Osteoblast (primary cell): ENCODE results near the gene TMEM52. TPM values are rescaled to one million over a fixed set of nuclear protein-coding genes. Genes with fewer than 3 reads are reported as not detected.

Source experiments
- DNase-seq: peaks from one replicate; pipeline ENCODE4 v3.0.0; 2011; ENCODE audit warnings: low spot score, mixed read lengths; ENCODE audit not compliant: insufficient read length; ENCODE audit errors: missing footprints
- H2AFZ ChIP-seq: 2 replicates; pipeline ENCODE4 v1.6.0; 2011; ENCODE audit warnings: mild to moderate bottlenecking, low read length
- H3K27ac ChIP-seq: 2 replicates; pipeline ENCODE4 v1.5.1; 2011; ENCODE audit warnings: mild to moderate bottlenecking, low read depth, low read length, moderate library complexity
- H3K27me3 ChIP-seq: 2 replicates; pipeline ENCODE4 v1.6.0; 2012; ENCODE audit warnings: mild to moderate bottlenecking, control low read depth, inconsistent platforms, low read length, moderate library complexity; ENCODE audit not compliant: insufficient read depth
- H3K36me3 ChIP-seq: 2 replicates; pipeline ENCODE4 v1.5.1; 2011; ENCODE audit warnings: mild to moderate bottlenecking, low read length, control low read depth, moderate library complexity; ENCODE audit not compliant: insufficient read depth
- H3K4me1 ChIP-seq: 2 replicates; pipeline ENCODE4 v1.5.1; 2011; ENCODE audit warnings: mild to moderate bottlenecking, low read length, control low read depth, moderate library complexity; ENCODE audit not compliant: insufficient read depth
- H3K4me2 ChIP-seq: 2 replicates; pipeline ENCODE4 v1.6.0; 2011; ENCODE audit warnings: mild to moderate bottlenecking, low read length; ENCODE audit not compliant: insufficient read depth
- H3K4me3 ChIP-seq: fragments of 200-600 bp; sonication (generic); 3 replicates; pipeline ENCODE4 v1.5.1; 2012; ENCODE audit warnings: mild to moderate bottlenecking, low read length, inconsistent platforms; ENCODE audit not compliant: insufficient read depth
- H3K79me2 ChIP-seq: 2 replicates; pipeline ENCODE4 v1.6.0; 2012; ENCODE audit warnings: mild to moderate bottlenecking, low read length, control low read depth, inconsistent platforms; ENCODE audit not compliant: insufficient read depth
- H3K9me3 ChIP-seq: 2 replicates; pipeline ENCODE4 v1.5.1; 2011; ENCODE audit warnings: low read depth, low read length, control low read depth
- H4K20me1 ChIP-seq: 2 replicates; pipeline ENCODE4 v1.6.0; 2012; ENCODE audit warnings: mild to moderate bottlenecking, low read length, control low read depth; ENCODE audit not compliant: insufficient read depth
- total RNA-seq: library from RNA; depleted of rRNA; stranded (reverse); fragments of >200 nt; gene quantifications from 2 replicates; pipeline ENCODE4 v1.2.3, GENCODE V29; 2012
- TF ChIP-seq, protein P1 (sequence below): IDR thresholded peaks from 2 replicates; pipeline ENCODE4 v1.5.1; 2011; ENCODE audit warnings: mild to moderate bottlenecking, low read depth, low read length, moderate library complexity; ENCODE audit errors: extremely low read depth

TMEM52 gene
- total RNA-seq, 1 donor = not detected

DNA sequence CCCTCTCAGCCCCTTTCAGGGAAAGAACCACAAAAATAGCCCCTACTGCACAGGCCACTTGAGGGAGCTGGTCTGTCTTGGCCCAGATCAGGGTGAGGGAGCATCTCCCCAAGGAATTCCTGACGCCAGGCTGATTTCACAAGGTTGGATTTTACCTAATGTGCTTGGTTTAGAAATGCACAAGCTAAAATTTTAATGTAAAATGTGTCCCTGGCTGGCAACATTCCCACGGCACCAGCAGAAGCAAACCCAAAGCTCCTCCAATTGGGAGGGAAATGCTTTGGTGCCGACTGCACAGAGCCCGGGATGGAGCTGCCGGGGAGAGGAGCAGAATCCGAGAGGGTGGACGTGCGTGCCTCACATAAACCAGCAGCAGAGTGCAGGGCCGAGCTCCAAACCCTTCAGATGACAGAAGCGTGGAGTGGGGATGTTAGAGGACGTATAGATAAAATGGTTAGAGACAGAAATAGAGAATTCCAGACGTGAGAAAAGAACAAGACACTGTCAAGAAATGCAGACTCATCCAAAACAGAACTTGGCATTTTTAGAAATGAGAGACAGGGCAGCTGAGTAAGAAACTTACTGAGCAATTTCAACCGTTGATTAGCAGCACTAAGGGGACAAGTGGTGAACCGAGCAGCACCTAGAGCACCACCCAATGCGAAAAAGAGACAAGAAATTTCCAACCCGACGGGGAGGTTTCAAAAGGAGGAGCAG is 41.6 kb upstream of the TMEM52 start:
- Histone ChIP-seq H3K4me1 (no peaks in the 10 kb centered on the region), H3K27me3 (peaks cover 15% of the 10 kb centered on the region), H3K9me3 (no peaks in the 10 kb centered on the region), H2AFZ (no peak overlapping the region), H3K4me2 (no peak overlapping the region), H3K27ac (no peak overlapping the region), H3K4me3 (no peak overlapping the region), H3K36me3 (no peaks in the 10 kb centered on the region), H3K79me2 (no peaks in the 10 kb centered on the region), H4K20me1 (no peaks in the 10 kb centered on the region)
- DNase-seq = no peak
- TF ChIP-seq, protein P1, sequence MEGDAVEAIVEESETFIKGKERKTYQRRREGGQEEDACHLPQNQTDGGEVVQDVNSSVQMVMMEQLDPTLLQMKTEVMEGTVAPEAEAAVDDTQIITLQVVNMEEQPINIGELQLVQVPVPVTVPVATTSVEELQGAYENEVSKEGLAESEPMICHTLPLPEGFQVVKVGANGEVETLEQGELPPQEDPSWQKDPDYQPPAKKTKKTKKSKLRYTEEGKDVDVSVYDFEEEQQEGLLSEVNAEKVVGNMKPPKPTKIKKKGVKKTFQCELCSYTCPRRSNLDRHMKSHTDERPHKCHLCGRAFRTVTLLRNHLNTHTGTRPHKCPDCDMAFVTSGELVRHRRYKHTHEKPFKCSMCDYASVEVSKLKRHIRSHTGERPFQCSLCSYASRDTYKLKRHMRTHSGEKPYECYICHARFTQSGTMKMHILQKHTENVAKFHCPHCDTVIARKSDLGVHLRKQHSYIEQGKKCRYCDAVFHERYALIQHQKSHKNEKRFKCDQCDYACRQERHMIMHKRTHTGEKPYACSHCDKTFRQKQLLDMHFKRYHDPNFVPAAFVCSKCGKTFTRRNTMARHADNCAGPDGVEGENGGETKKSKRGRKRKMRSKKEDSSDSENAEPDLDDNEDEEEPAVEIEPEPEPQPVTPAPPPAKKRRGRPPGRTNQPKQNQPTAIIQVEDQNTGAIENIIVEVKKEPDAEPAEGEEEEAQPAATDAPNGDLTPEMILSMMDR = no peak

DNA sequence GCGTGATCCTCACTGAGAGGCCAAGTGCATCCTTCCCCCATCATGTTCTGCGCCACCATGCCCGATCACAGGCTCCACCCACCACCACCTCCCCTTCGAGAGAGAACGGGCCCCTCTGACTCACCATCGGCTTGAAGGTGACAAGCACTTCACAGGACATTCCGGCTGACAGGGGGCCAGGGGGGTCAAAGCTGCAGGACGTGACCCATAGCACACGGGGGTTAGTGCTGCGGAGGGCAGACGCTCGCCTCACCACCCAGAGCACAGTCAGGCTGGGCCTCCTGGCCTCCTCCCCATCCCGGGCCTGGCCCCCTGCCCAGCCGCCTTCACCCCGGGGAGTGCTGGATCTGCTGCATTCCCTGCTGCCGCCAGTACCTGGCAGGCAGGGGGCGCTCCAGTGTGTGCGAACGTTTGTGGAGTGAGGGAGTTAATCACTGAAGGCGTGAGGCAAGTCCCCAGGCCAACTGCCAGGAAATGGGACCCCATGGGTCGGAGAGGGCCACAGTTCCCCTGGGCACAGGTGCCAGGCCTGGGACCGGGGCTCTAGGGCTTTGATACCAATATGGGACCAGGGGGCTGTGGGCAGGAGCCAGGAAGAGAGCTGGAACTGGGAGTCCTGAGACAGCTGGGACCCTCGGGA is 40.9 kb upstream of the TMEM52 start:
- peak; percentile 98 for DNase-seq
- no peak overlapping the region for H3K4me3 ChIP-seq
- H3K27me3 ChIP-seq = peaks cover 15% of the 10 kb centered on the region
- no peaks in the 10 kb centered on the region for H3K79me2 ChIP-seq
- H3K4me1 ChIP-seq = no peaks in the 10 kb centered on the region
- no peaks in the 10 kb centered on the region for H4K20me1 ChIP-seq
- no peak overlapping the region for H3K4me2 ChIP-seq
- H3K9me3 ChIP-seq = no peaks in the 10 kb centered on the region
- no peak overlapping the region for H2AFZ ChIP-seq
- no peaks in the 10 kb centered on the region for H3K36me3 ChIP-seq
- H3K27ac ChIP-seq = no peak overlapping the region
- TF ChIP-seq, protein P1 = peak; percentile 67

GRCh38 chr1:1959459-1959839 is 40.4 kb upstream of the TMEM52 start:
- no peak overlapping the region for H3K4me3 ChIP-seq
- DNase-seq = no peak
- no peak overlapping the region for H3K27ac ChIP-seq
- no peaks in the 10 kb centered on the region for H3K4me1 ChIP-seq
- no peaks in the 10 kb centered on the region for H3K36me3 ChIP-seq
- no peaks in the 10 kb centered on the region for H4K20me1 ChIP-seq
- no peaks in the 10 kb centered on the region for H3K79me2 ChIP-seq
- H3K27me3 ChIP-seq = peaks cover 15% of the 10 kb centered on the region
- H2AFZ ChIP-seq = no peak overlapping the region
- TF ChIP-seq, protein P1 = no peak
- H3K9me3 ChIP-seq = no peaks in the 10 kb centered on the region
- H3K4me2 ChIP-seq = no peak overlapping the region

DNA sequence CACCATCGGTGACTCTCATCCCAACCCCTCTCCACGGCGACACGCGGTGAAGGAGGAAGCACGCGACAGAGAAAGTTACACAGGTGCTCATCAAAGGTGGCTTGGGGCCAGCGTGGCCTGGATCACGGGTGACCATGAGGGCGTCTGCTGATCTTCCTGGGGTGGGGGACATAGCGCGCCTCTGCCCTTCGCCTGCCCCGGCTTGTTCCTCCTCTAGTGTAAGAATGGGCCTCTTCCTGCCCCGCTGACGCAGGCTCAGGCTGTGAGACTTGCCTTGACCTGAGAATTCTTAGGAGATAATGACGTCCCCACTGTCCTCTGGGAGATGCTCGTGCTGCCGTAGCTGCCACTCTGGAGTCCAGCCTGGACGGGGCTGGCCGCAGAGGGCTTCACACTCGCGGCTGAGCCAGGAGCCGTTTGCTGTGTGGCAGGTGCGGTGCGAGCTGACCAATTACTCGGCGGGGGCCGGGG is 39.0 kb upstream of the TMEM52 start:
- Histone ChIP-seq H3K36me3 (no peaks in the 10 kb centered on the region), H3K9me3 (no peaks in the 10 kb centered on the region), H3K4me3 (no peak overlapping the region), H3K27me3 (peaks cover 15% of the 10 kb centered on the region), H3K4me1 (no peaks in the 10 kb centered on the region), H4K20me1 (no peaks in the 10 kb centered on the region), H3K79me2 (no peaks in the 10 kb centered on the region), H3K27ac (no peak overlapping the region), H3K4me2 (no peak overlapping the region), H2AFZ (no peak overlapping the region)
- no peak for DNase-seq
- TF ChIP-seq, protein P1 = no peak
